Measurements from ENCODE around the gene FHIP2A. TPM values are rescaled to one million over a fixed set of nuclear protein-coding genes. Genes with fewer than 3 reads are reported as not detected.

The FHIP2A gene
- total RNA-seq (2021; ENCODE audit: unreplicated experiment): 32.6 TPM
- polyA plus RNA-seq (2012; ENCODE audit: insufficient read length): 13.2 TPM
- percentile 83 among the genes with signal in this experiment for Bru-seq, nascent RNA
- percentile 84 among the genes with signal in this experiment for BruChase-seq, experiment 1, labeled RNA remaining after a 2-hour chase
- BruChase-seq, experiment 2, labeled RNA remaining after a 6-hour chase: percentile 69 among the genes with signal in this experiment
- long read RNA-seq, full-length matches to known transcripts: 51 of 79 reads
- long read RNA-seq, partial matches to known transcripts: 14 of 79 reads
- long read RNA-seq, other reads (novel, unspliced or antisense): 14 of 79 reads

- H3K4me1 ChIP-seq (ENCODE audit: control insufficient read depth, insufficient read depth, low read length): peaks cover 42% of the 10 kb centered on the region
- no TSS peak for BruUV-seq (replicated peaks)
- H3K9me3 ChIP-seq (ENCODE audit: control insufficient read depth, insufficient read depth, low read depth, low read length): no peaks in the 10 kb centered on the region
- peak within 1 kb of the TSS; percentile 94 for H3K27ac ChIP-seq (ENCODE audit: low read length)
- intact Hi-C loops (cut with micrococcal nuclease; ENCODE audit: unreplicated experiment): no loop called here
- H3K4me3 ChIP-seq (ENCODE audit: low read depth in 2 of 2, low read length in 2 of 2): peak within 1 kb of the TSS; percentile 79 to 80
- H3K27me3 ChIP-seq (ENCODE audit: control insufficient read depth, insufficient read depth, low read length): no peaks in the 10 kb centered on the region
- peak; percentile 96 for ATAC-seq
- ChIA-PET CTCF (interaction anchor here (0.6 to 1.5 kb wide), 7 partner anchors 10 to 517 kb away, joined by 3 to 12 read pairs (median 6); no protein-coding TSS in a partner anchor), POLR2A (interaction anchor here (0.6 to 0.7 kb wide), 5 partner anchors 71 to 344 kb away, joined by 3 to 14 read pairs (median 11); no protein-coding TSS in a partner anchor)
- peak; percentile 100 for TF ChIP-seq CTCF (IDR thresholded peaks at IDR 0.05)
- no peak for TF ChIP-seq POLR2AphosphoS5 (IDR thresholded peaks at IDR 0.05; ENCODE audit: low read depth, low read length)
- H3K36me3 ChIP-seq (ENCODE audit: control insufficient read depth, insufficient read depth, low read length): peaks cover 3% of the 10 kb centered on the region; the same call in 1 of the 2 replicates
- in situ Hi-C loops (cut with HindIII; ENCODE audit: low pct_unique_long_range_greater_than_20kb, low sequenced_read_pairs): no loop called here
- DNase-seq (ENCODE audit: low read depth, low spot score): peak; percentile 39
Observed at GRCh38 chr10:114821293-114821914, at the start of gene FHIP2A. FHIP2A (plus strand) TSS chr10:114821780; CDS start chr10:114822079, 299 bp downstream.

GRCh38 chr10:114772496-114773196, 48.9 kb upstream of the FHIP2A start:
- in situ Hi-C loops (cut with HindIII; ENCODE audit: low pct_unique_long_range_greater_than_20kb, low sequenced_read_pairs) (no loop called here), intact Hi-C loops (cut with micrococcal nuclease; ENCODE audit: unreplicated experiment) (no loop called here)
- ATAC-seq: no peak
- no peaks in the 10 kb centered on the region for H3K27me3 ChIP-seq (ENCODE audit: control insufficient read depth, insufficient read depth, low read length)
- CTCF ChIA-PET: no interaction called here
- TF ChIP-seq CTCF (IDR thresholded peaks at IDR 0.05): no peak
- no peak for TF ChIP-seq POLR2AphosphoS5 (IDR thresholded peaks at IDR 0.05; ENCODE audit: low read depth, low read length)
- TF ChIP-seq REST (IDR thresholded peaks at IDR 0.05; ENCODE audit: insufficient read depth in 1 of 2, low read depth in 2 of 2, low read length in 1 of 2): no peak
- no peak for TF ChIP-seq TCF7L2 (IDR thresholded peaks at IDR 0.05; ENCODE audit: low read depth, low read length)
- TF ChIP-seq SIN3A (IDR thresholded peaks at IDR 0.05; ENCODE audit: borderline replicate concordance, insufficient read depth, low read depth, low read length): no peak
- BruUV-seq (replicated peaks): no TSS peak
- H3K4me1 ChIP-seq (ENCODE audit: control insufficient read depth, insufficient read depth, low read length): peaks cover 32% of the 10 kb centered on the region
- peak overlapping the region; percentile 91; the same call in 1 of the 2 replicates for H3K27ac ChIP-seq (ENCODE audit: low read length)
- no peaks in the 10 kb centered on the region for H3K9me3 ChIP-seq (ENCODE audit: control insufficient read depth, insufficient read depth, low read depth, low read length)
- DNase-seq (ENCODE audit: low read depth, low spot score): no peak
- H3K36me3 ChIP-seq (ENCODE audit: control insufficient read depth, insufficient read depth, low read length): no peaks in the 10 kb centered on the region
- H3K4me3 ChIP-seq (ENCODE audit: low read depth in 2 of 2, low read length in 2 of 2): no peak overlapping the region
- POLR2A ChIA-PET: interaction anchor here (0.7 kb wide), 1 partner anchor 41 kb away, joined by 3 read pairs; no protein-coding TSS in a partner anchor
